Measurements from ENCODE around the gene MFSD12.
"Not testable (repeated sequence)": the region's sequence is repeated elsewhere in the genome, so short reads cannot be mapped to it uniquely, and the experiment has no call there.

The MFSD12 gene

DNA sequence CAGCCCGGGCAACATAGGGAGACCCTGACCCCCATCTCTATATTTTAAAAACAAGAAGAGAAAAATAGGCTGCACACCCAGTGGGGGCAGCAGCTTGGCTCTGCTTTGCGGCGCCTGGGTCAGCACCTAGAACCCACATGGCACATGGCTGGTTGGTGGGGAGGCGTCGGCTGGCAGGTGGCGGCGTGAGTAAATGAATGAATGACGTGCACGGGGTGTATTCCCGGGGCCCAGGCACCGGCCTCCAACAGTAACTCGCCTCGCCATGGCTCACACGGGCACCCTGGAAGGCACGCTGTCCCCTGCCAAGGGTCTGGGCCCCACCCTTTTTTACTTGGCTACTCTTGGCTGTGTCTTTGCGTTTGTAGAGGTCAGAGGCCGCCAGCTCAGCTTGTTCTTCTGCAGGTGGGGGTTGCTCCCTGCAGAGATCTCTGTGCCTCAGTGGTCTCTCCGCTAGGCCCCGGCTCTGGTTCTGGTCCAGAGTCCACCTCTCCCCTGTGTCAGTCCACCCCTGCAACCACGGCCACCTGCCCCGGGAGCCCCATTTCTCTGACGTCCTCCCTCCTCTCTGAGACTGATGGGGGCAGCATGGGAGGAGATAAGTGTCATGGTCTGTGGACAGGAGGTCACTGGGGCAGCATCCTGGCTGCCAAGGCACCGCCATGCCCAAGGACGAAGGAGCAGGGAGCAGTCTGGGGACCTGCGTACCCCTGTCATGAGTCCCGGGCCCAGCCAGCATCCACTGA is 45.7 kb downstream of the MFSD12 start:
- in situ Hi-C loops (cut with MboI; ENCODE audit: low pct_unique_long_range_greater_than_20kb, low sequenced_read_pairs, unreplicated experiment) = no loop called here
- TF ChIP-seq, protein P1, sequence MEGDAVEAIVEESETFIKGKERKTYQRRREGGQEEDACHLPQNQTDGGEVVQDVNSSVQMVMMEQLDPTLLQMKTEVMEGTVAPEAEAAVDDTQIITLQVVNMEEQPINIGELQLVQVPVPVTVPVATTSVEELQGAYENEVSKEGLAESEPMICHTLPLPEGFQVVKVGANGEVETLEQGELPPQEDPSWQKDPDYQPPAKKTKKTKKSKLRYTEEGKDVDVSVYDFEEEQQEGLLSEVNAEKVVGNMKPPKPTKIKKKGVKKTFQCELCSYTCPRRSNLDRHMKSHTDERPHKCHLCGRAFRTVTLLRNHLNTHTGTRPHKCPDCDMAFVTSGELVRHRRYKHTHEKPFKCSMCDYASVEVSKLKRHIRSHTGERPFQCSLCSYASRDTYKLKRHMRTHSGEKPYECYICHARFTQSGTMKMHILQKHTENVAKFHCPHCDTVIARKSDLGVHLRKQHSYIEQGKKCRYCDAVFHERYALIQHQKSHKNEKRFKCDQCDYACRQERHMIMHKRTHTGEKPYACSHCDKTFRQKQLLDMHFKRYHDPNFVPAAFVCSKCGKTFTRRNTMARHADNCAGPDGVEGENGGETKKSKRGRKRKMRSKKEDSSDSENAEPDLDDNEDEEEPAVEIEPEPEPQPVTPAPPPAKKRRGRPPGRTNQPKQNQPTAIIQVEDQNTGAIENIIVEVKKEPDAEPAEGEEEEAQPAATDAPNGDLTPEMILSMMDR (IDR thresholded peaks at IDR 0.05; ENCODE audit: extremely low read depth, insufficient read depth, missing control alignments) = no peak

DNA sequence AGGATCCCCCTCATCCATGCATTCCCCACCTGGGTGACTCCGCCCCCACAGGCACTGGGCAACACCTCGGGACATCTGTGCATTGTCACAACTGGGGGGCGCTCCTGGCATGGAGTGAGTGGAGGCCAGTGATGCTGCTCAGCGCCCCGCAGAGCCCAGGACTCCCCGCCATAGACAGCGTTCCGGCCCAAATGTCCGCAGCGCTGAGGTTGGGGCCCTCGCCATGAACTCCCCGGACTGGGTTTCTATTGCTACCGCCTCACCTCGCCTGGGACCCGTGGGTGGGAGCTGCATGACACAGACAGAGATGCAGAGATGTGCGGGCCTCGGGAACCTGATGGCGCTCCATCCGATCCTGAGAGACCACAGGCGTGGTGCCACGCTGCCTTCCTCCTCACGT is 46.7 kb downstream of the MFSD12 start:
- TF ChIP-seq, protein P1 (IDR thresholded peaks at IDR 0.05; ENCODE audit: extremely low read depth, insufficient read depth, missing control alignments) = no peak
- no peak for DNase-seq (ENCODE audit: low spot score)
- in situ Hi-C loops (cut with MboI; ENCODE audit: low pct_unique_long_range_greater_than_20kb, low sequenced_read_pairs, unreplicated experiment) = no loop called here

More for the DNA sequence above, 45.7 kb downstream of the MFSD12 start:
- DNase-seq (ENCODE audit: low spot score) = no peak

DNA sequence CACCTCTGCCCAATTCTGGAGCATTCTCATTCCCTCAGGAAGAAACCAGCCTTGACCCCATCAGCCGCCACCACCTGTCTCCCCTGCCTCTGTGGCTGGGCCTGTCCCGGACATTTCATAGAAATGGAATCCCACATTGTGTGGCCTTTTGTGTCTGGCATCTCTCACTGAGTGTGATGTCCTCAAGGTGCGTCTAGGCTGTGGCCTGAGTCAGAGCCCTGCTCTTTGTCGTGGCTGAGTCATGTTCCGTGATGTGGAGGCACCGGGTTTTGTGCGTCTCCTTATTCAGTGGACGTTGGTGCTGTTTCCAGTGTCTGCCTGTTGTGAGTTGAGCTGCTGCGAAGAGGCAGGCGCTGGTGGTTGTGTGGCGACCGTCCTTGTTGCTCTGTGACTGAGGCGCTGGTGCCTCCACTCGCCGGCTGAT is 47.8 kb downstream of the MFSD12 start:
- DNase-seq (ENCODE audit: low spot score) = no peak
- TF ChIP-seq, protein P1 (IDR thresholded peaks at IDR 0.05; ENCODE audit: extremely low read depth, insufficient read depth, missing control alignments) = no peak
- in situ Hi-C loops (cut with MboI; ENCODE audit: low pct_unique_long_range_greater_than_20kb, low sequenced_read_pairs, unreplicated experiment) = no loop called here

DNA sequence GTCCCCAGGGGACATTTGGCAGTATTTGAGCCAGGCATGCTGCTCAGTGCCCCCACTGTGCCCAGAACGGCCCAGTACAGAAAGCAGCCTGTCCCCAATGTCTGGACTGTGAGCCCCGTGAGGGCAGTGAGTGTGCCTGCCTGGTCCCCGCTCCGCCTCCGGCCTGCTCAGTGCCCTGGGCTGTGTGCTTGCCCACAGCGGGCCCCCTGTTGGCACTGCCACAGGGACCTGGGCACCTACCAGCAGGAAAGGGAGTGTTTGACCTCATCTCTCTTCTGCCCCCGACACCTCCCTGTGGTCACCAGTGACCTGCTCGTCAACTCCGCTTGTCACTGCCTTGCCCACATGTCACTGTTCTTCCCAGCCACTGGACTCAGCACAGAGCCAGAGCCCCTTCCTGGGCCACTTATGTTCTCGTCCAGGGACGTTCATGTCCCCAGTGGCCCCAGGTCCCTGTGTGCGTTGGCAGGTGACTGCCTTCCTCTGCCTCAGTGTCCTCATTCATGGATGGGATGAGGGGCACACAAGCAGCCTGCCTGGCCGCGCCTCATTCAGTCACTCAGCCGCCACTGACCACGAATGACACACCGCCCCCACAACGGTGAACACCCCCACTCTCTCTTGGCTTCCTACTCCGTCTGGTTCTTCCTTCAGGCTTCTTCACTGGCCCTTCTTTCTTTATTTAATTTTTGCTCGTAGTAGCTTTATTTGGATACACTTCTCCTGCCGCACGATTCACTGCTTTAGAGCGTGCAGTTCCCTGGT is 48.4 kb downstream of the MFSD12 start:
- DNase-seq (ENCODE audit: low spot score) = no peak
- in situ Hi-C loops (cut with MboI; ENCODE audit: low pct_unique_long_range_greater_than_20kb, low sequenced_read_pairs, unreplicated experiment) = no loop called here
- TF ChIP-seq, protein P1 (IDR thresholded peaks at IDR 0.05; ENCODE audit: extremely low read depth, insufficient read depth, missing control alignments) = no peak

DNA sequence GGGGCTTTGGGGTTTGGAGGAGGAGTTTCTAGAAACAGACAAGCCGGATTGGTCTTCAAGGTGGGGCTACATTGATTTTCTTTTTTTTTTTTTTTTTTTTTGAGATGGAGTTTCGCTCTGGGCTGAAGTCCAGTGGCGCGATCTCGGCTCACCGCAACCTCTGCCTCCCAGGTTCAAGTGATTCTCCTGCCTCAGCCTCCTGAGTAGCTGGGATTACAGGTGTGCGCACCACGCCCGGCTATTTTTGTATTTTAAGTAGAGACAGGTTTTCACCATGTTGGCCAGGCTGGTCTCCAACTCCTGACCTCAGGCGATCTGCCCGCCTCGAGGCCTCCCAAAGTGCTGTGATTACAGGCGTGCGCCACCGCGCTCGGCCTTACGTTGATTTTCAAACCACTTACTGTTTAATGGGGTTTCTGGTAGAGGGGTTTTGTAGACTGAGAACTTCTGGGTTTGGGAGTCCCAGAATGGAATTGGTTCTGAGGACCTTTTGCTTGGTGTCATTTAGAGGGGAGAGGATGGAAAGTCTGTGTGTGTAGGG is 49.2 kb downstream of the MFSD12 start:
- DNase-seq (ENCODE audit: low spot score); in situ Hi-C loops (cut with MboI; ENCODE audit: low pct_unique_long_range_greater_than_20kb, low sequenced_read_pairs, unreplicated experiment): not testable (repeated sequence)

DNA sequence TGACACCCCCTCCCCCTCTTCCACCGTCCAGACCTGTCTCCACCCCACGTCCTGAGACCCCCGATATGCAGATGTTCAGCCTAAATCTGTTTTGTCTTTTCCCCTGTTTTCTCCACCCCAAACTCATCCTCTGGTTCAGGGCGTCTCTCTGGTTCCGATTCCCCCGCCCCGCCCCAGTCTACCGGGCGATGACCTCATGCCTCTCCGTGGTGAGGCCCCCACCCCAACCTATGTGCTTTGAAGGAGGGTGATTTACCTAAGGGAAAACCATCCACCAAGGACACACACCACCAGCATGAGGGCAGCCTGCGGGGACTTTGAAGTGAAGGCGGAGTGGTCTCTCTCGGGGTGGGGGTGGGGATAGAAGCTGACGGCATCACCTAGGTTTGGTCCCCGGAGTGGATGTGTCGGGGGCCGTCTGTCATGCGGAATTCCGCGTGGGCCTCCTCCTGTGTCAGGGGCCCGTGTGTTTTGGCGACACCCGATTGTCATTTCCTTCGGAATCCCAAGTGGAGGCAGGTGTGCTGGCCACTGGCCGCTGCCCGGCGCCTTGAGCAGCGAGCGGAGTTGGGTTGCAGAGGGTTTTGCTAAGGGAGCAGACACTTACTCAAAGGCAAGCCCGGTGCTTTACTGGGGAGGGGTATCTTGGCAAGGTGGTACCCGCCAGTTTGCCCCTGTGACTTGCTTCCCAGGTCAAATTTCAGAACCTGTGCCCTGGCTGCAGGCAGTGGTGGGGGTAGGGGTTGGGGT is 49.8 kb downstream of the MFSD12 start:
- TF ChIP-seq, protein P1 (IDR thresholded peaks at IDR 0.05; ENCODE audit: extremely low read depth, insufficient read depth, missing control alignments) = no peak
- DNase-seq (ENCODE audit: low spot score) = no peak
- in situ Hi-C loops (cut with MboI; ENCODE audit: low pct_unique_long_range_greater_than_20kb, low sequenced_read_pairs, unreplicated experiment) = no loop called here

Data from GM13977 (cell line).